Ovary (tissue), 9 donors: ENCODE results near the gene RAB7A. TPM values are rescaled to one million over a fixed set of nuclear protein-coding genes. Genes with fewer than 3 reads are reported as not detected.

Experiments
- DNase-seq, 5 donors: peaks; one replicate each; pipeline ENCODE4 v3.0.0-alpha.2; 2019 to 2020
- H3K27ac ChIP-seq, 2 donors: fragments of 200-600 bp; one replicate each; pipeline versions ENCODE4 v1.5.1 to v1.8.0; 2019 to 2022
- H3K27me3 ChIP-seq: fragments of 200-600 bp; one replicate; pipeline ENCODE4 v1.8.0; 2022
- H3K36me3 ChIP-seq: fragments of 200-600 bp; sonication (generic); one replicate; pipeline ENCODE4 v1.5.1; 2019
- H3K4me1 ChIP-seq: one replicate; pipeline ENCODE4 v1.8.1; 2013; ENCODE audit warnings: mild to moderate bottlenecking, moderate library complexity; ENCODE audit not compliant: insufficient read depth
- H3K4me3 ChIP-seq: fragments of 200-600 bp; sonication (generic); one replicate; pipeline ENCODE4 v1.5.1; 2017
- H3K9me3 ChIP-seq, 2 donors: fragments of 200-600 bp in 1 of 2; sonication (generic) in 1 of 2; one replicate each; pipeline versions ENCODE4 v1.5.1 to v1.8.1; 2013 to 2019; ENCODE audit warnings: mild to moderate bottlenecking in 1 of 2, moderate library complexity in 1 of 2
- EP300 ChIP-seq: sonication (generic); formaldehyde crosslinking; IDR thresholded peaks from one replicate; pipeline ENCODE4 v1.6.1; 2017; ENCODE audit warnings: antibody characterized with exemption
- POLR2A ChIP-seq: fragments of 450-650 bp; IDR thresholded peaks from one replicate; pipeline ENCODE4 v1.6.1; 2017; ENCODE audit warnings: antibody characterized with exemption, mild to moderate bottlenecking, moderate library complexity
- WGBS, 3 donors: extraction: QIAGEN DNeasy Blood & Tissue Kit in 1 of 3; methylation state at CpG; one replicate each; pipeline versions ENCODE4 v1.1.5 to v1.1.7; 2013 to 2017; 5-methylcytosine and 5-hydroxymethylcytosine counted together
- intact Hi-C, 4 donors: fragments of 100-400 bp; cut with DNase I; formaldehyde crosslinking; loops; one replicate each; pipeline versions ENCODE4 v1.11.0 to v1.15.1; 2022 to 2023
- polyA plus RNA-seq, 2 donors: library from polyadenylated mRNA; stranded (reverse); fragments of 200-250 nt in 1 of 2; fragments of 350-450 nt in 1 of 2; fragmentation: Illumina TruSeq in 1 of 2; extraction: RNeasy Lipid Tissue Mini Kit (QIAGEN cat#74804) in 1 of 2; gene quantifications; one replicate each; pipeline ENCODE4 v1.2.3, GENCODE V29; 2013 to 2014
- total RNA-seq, 7 donors: library from RNA; depleted of rRNA in 2 of 7; stranded (reverse); fragments of >200 nt in 2 of 7; fragmentation: NEBNext Ultra II Directional in 3 of 7; extraction: Animal tissue kit (Norgen Biotek cat#: 25700) in 3 of 7; gene quantifications; one replicate each; pipeline versions ENCODE4 v1.1.0 to v1.2.4, GENCODE V29; 2016 to 2023
- TF ChIP-seq, protein P1 (sequence below), 3 donors: fragments of 450-650 bp in 2 of 3; fragments of 200-600 bp in 1 of 3; IDR thresholded peaks; one replicate each; pipeline versions ENCODE4 v1.5.1 to v1.8.0; 2016 to 2022; ENCODE audit warnings: antibody characterized with exemption in 3 of 3, mild to moderate bottlenecking in 1 of 3
- donor health status: DM: no; HTN: no; CAD: no; lungs with moderate emphysema.
- donor health status: DM: no; HTN: no; CAD: no.
- donor health status: Bipolar disorder and iron deficiency.
- donor health status: DM: yes; HTN: yes; CAD: no.
- donor health status: DM: no; HTN: no; CAD: no.
- donor health status: DM: yes; HTN: yes; CAD: no.

Gene RAB7A
- total and polyA plus RNA-seq, 9 donors = 70.1 to 320 (median 213) TPM

GRCh38 chr3:128849911-128850455 is 124.0 kb downstream of the RAB7A start:
- intact Hi-C loops = no loop called here

GRCh38 chr3:128850544-128850943 is 124.6 kb downstream of the RAB7A start:
- intact Hi-C loops = no loop called here
- Histone ChIP-seq H3K27me3 (no peaks in the 10 kb centered on the region), H3K27ac (no peak overlapping the region), H3K4me1 (peaks cover 4% of the 10 kb centered on the region), H3K9me3 (peaks cover 0 to 3% of the 10 kb centered on the region in 2 donors), H3K36me3 (no peaks in the 10 kb centered on the region), H3K4me3 (no peak overlapping the region)
- 90 to 94% (median 91%) methylated on average over 9 of the region's 9 CpGs for WGBS, 3 donors
- TF ChIP-seq, protein P1, sequence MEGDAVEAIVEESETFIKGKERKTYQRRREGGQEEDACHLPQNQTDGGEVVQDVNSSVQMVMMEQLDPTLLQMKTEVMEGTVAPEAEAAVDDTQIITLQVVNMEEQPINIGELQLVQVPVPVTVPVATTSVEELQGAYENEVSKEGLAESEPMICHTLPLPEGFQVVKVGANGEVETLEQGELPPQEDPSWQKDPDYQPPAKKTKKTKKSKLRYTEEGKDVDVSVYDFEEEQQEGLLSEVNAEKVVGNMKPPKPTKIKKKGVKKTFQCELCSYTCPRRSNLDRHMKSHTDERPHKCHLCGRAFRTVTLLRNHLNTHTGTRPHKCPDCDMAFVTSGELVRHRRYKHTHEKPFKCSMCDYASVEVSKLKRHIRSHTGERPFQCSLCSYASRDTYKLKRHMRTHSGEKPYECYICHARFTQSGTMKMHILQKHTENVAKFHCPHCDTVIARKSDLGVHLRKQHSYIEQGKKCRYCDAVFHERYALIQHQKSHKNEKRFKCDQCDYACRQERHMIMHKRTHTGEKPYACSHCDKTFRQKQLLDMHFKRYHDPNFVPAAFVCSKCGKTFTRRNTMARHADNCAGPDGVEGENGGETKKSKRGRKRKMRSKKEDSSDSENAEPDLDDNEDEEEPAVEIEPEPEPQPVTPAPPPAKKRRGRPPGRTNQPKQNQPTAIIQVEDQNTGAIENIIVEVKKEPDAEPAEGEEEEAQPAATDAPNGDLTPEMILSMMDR (IDR thresholded peaks at IDR 0.05) = no peak
- TF ChIP-seq POLR2A (no peak), EP300 (no peak)
- no peak for DNase-seq

More at GRCh38 chr3:128849911-128850455, 124.0 kb downstream of the RAB7A start:
- Histone ChIP-seq H3K27ac (no peak overlapping the region), H3K27me3 (no peaks in the 10 kb centered on the region), H3K36me3 (no peaks in the 10 kb centered on the region), H3K9me3 (peaks cover 0 to 3% of the 10 kb centered on the region in 2 donors), H3K4me1 (peaks cover 6% of the 10 kb centered on the region), H3K4me3 (no peak overlapping the region)
- no peak for TF ChIP-seq POLR2A
- TF ChIP-seq EP300 = no peak
- TF ChIP-seq, protein P1 (IDR thresholded peaks at IDR 0.05) = no peak
- no peak for DNase-seq
- WGBS, 3 donors = 52 to 53% (median 53%) methylated on average over 11 of the region's 11 CpGs

DNA sequence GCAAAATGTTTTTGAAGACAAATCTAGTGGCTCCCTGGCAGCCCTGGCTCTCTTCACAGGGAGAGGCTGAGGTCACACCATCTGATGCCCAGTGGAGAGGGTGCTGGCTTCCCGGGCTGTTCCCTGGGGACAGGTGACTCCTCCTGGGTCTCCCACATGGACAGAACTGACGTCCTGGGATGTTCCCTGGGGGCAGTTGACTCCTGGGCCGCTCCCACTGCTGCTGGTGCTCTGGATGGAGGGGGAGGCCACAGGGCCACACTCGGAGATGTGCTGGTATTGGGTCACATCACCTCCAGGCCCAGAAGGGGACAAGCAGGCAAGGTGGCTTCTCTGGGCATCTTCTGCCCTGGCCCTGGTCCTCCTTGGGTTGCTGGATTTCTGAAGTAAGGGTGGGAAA is 125.6 kb downstream of the RAB7A start:
- Histone ChIP-seq H3K4me3 (no peak overlapping the region), H3K27me3 (no peaks in the 10 kb centered on the region), H3K27ac (no peak overlapping the region), H3K36me3 (no peaks in the 10 kb centered on the region), H3K9me3 (peaks cover 0 to 3% of the 10 kb centered on the region in 2 donors), H3K4me1 (no peaks in the 10 kb centered on the region)
- 62 to 73% (median 67%) methylated on average over 4 of the region's 4 CpGs for WGBS, 3 donors
- TF ChIP-seq POLR2A (no peak), EP300 (no peak)
- TF ChIP-seq, protein P1 (IDR thresholded peaks at IDR 0.05) = no peak
- DNase-seq = no peak
- intact Hi-C loops = no loop called here

GRCh38 chr3:128853826-128854225 is 127.8 kb downstream of the RAB7A start:
- intact Hi-C loops = no loop called here
- no peak overlapping the region for H3K4me3 ChIP-seq
- no peak overlapping the region for H3K27ac ChIP-seq
- no peaks in the 10 kb centered on the region for H3K4me1 ChIP-seq
- WGBS, 3 donors = 89 to 96% (median 91%) methylated on average over 3 to 5 of the region's 5 CpGs
- no peaks in the 10 kb centered on the region for H3K27me3 ChIP-seq
- no peaks in the 10 kb centered on the region for H3K36me3 ChIP-seq
- peaks cover 0 to 3% of the 10 kb centered on the region in 2 donors for H3K9me3 ChIP-seq
- no peak for DNase-seq
- TF ChIP-seq EP300 = no peak
- no peak for TF ChIP-seq POLR2A
- TF ChIP-seq, protein P1 (IDR thresholded peaks at IDR 0.05) = no peak
